HL-60 (cell line): ENCODE measurements around the gene EFR3B.

ENCODE experiments used
- CTCF ChIP-seq: IDR thresholded peaks from one replicate; pipeline ENCODE4 v1.5.1; 2011; ENCODE audit warnings: low read length, control low read depth, inconsistent platforms; ENCODE audit not compliant: insufficient read depth
- POLR2AphosphoS5 ChIP-seq: IDR thresholded peaks from 2 replicates; pipeline ENCODE4 v1.6.1; 2012; ENCODE audit warnings: low read depth
- TF ChIP-seq, protein P1 (sequence below): IDR thresholded peaks from 2 replicates; pipeline ENCODE4 v1.6.1; 2012; ENCODE audit warnings: low read depth; ENCODE audit not compliant: insufficient replicate concordance

- TF ChIP-seq CTCF, result no peak
- no peak for TF ChIP-seq POLR2AphosphoS5
- TF ChIP-seq, protein P1, sequence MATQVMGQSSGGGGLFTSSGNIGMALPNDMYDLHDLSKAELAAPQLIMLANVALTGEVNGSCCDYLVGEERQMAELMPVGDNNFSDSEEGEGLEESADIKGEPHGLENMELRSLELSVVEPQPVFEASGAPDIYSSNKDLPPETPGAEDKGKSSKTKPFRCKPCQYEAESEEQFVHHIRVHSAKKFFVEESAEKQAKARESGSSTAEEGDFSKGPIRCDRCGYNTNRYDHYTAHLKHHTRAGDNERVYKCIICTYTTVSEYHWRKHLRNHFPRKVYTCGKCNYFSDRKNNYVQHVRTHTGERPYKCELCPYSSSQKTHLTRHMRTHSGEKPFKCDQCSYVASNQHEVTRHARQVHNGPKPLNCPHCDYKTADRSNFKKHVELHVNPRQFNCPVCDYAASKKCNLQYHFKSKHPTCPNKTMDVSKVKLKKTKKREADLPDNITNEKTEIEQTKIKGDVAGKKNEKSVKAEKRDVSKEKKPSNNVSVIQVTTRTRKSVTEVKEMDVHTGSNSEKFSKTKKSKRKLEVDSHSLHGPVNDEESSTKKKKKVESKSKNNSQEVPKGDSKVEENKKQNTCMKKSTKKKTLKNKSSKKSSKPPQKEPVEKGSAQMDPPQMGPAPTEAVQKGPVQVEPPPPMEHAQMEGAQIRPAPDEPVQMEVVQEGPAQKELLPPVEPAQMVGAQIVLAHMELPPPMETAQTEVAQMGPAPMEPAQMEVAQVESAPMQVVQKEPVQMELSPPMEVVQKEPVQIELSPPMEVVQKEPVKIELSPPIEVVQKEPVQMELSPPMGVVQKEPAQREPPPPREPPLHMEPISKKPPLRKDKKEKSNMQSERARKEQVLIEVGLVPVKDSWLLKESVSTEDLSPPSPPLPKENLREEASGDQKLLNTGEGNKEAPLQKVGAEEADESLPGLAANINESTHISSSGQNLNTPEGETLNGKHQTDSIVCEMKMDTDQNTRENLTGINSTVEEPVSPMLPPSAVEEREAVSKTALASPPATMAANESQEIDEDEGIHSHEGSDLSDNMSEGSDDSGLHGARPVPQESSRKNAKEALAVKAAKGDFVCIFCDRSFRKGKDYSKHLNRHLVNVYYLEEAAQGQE, result no peak
Observed at GRCh38 chr2:25043241-25043867, 1.5 kb downstream of the EFR3B start.
